Neuron (in vitro differentiated cells): ENCODE results near the gene TENM3.

Experiments
- H2AFZ ChIP-seq: one replicate; pipeline ENCODE4 v1.6.1; 2013; ENCODE audit warnings: low read depth, mild to moderate bottlenecking, inconsistent platforms, low read length, moderate library complexity
- H3K27me3 ChIP-seq: one replicate; pipeline ENCODE4 v1.6.1; 2013; ENCODE audit warnings: low read length; ENCODE audit not compliant: insufficient read depth
- H3K36me3 ChIP-seq: one replicate; pipeline ENCODE4 v1.6.1; 2013; ENCODE audit warnings: low read length; ENCODE audit not compliant: insufficient read depth
- H3K4me1 ChIP-seq: one replicate; pipeline ENCODE4 v1.6.1; 2013; ENCODE audit warnings: low read length; ENCODE audit not compliant: insufficient read depth
- H3K4me3 ChIP-seq: 2 replicates; pipeline ENCODE4 v1.5.1; 2013; ENCODE audit warnings: mild to moderate bottlenecking, low read length, moderate library complexity
- H3K9me3 ChIP-seq: one replicate; pipeline ENCODE4 v1.6.1; 2013; ENCODE audit warnings: low read length

The TENM3 gene

GRCh38 chr4:182620111-182620980 lies 377.1 kb downstream of the TENM3 start:
- peaks cover 15% of the 10 kb centered on the region for H3K4me1 ChIP-seq
- H3K36me3 ChIP-seq, result no peaks in the 10 kb centered on the region
- H3K27me3 ChIP-seq, result no peaks in the 10 kb centered on the region
- H3K4me3 ChIP-seq, result no peak overlapping the region
- no peak overlapping the region for H2AFZ ChIP-seq
- peaks cover 3% of the 10 kb centered on the region for H3K9me3 ChIP-seq

GRCh38 chr4:182624281-182624680 lies 381.1 kb downstream of the TENM3 start:
- Histone ChIP-seq H3K4me3 (no peak overlapping the region), H2AFZ (no peak overlapping the region), H3K4me1 (peaks cover 10% of the 10 kb centered on the region), H3K9me3 (peaks cover 3% of the 10 kb centered on the region), H3K36me3 (peaks cover 3% of the 10 kb centered on the region), H3K27me3 (no peaks in the 10 kb centered on the region)

- Histone ChIP-seq H2AFZ (no peak overlapping the region), H3K36me3 (peaks cover 3% of the 10 kb centered on the region), H3K4me1 (peaks cover under 1% of the 10 kb centered on the region), H3K4me3 (no peak overlapping the region), H3K9me3 (peaks cover 3% of the 10 kb centered on the region), H3K27me3 (no peaks in the 10 kb centered on the region)
Measured at GRCh38 chr4:182625193-182625592, 382.0 kb downstream of the TENM3 start.

GRCh38 chr4:182627996-182628395 lies 384.8 kb downstream of the TENM3 start:
- Histone ChIP-seq H3K4me3 (no peak overlapping the region), H3K4me1 (no peaks in the 10 kb centered on the region), H3K27me3 (no peaks in the 10 kb centered on the region), H2AFZ (no peak overlapping the region), H3K36me3 (peaks cover 8% of the 10 kb centered on the region), H3K9me3 (peaks cover 3% of the 10 kb centered on the region)

GRCh38 chr4:182628544-182628943 lies 385.3 kb downstream of the TENM3 start:
- H3K36me3 ChIP-seq, result peaks cover 13% of the 10 kb centered on the region
- no peaks in the 10 kb centered on the region for H3K27me3 ChIP-seq
- H3K9me3 ChIP-seq, result peaks cover 3% of the 10 kb centered on the region
- no peak overlapping the region for H2AFZ ChIP-seq
- no peaks in the 10 kb centered on the region for H3K4me1 ChIP-seq
- H3K4me3 ChIP-seq, result no peak overlapping the region

- H3K27me3 ChIP-seq, result no peaks in the 10 kb centered on the region
- no peaks in the 10 kb centered on the region for H3K4me1 ChIP-seq
- no peak overlapping the region for H2AFZ ChIP-seq
- H3K9me3 ChIP-seq, result peaks cover 3% of the 10 kb centered on the region
- peaks cover 13% of the 10 kb centered on the region for H3K36me3 ChIP-seq
- no peak overlapping the region for H3K4me3 ChIP-seq
Measured at GRCh38 chr4:182629096-182629495, 385.9 kb downstream of the TENM3 start.

GRCh38 chr4:182640491-182640890 lies 397.3 kb downstream of the TENM3 start:
- Histone ChIP-seq H3K36me3 (peaks cover 3% of the 10 kb centered on the region), H3K4me3 (no peak overlapping the region)

GRCh38 chr4:182640932-182641331 lies 397.7 kb downstream of the TENM3 start:
- H3K9me3 ChIP-seq, result peaks cover 6% of the 10 kb centered on the region
- no peaks in the 10 kb centered on the region for H3K27me3 ChIP-seq
- peaks cover 3% of the 10 kb centered on the region for H3K36me3 ChIP-seq

More at GRCh38 chr4:182640491-182640890, 397.3 kb downstream of the TENM3 start:
- no peak overlapping the region for H2AFZ ChIP-seq
- peaks cover 1% of the 10 kb centered on the region for H3K9me3 ChIP-seq
- no peaks in the 10 kb centered on the region for H3K27me3 ChIP-seq
- H3K4me1 ChIP-seq, result no peaks in the 10 kb centered on the region

GRCh38 chr4:182642831-182643230 lies 399.6 kb downstream of the TENM3 start:
- no peak overlapping the region for H2AFZ ChIP-seq
- H3K4me1 ChIP-seq, result no peaks in the 10 kb centered on the region
- no peak overlapping the region for H3K4me3 ChIP-seq
- H3K36me3 ChIP-seq, result peaks cover 3% of the 10 kb centered on the region
- peaks cover 6% of the 10 kb centered on the region for H3K9me3 ChIP-seq
- H3K27me3 ChIP-seq, result no peaks in the 10 kb centered on the region

More at GRCh38 chr4:182640932-182641331, 397.7 kb downstream of the TENM3 start:
- H2AFZ ChIP-seq, result no peak overlapping the region
- H3K4me1 ChIP-seq, result no peaks in the 10 kb centered on the region
- no peak overlapping the region for H3K4me3 ChIP-seq

- Histone ChIP-seq H3K4me1 (no peaks in the 10 kb centered on the region), H3K36me3 (peaks cover 3% of the 10 kb centered on the region), H3K4me3 (no peak overlapping the region), H3K27me3 (no peaks in the 10 kb centered on the region), H3K9me3 (peaks cover 6% of the 10 kb centered on the region), H2AFZ (no peak overlapping the region)
Measured at GRCh38 chr4:182643801-182644682, 400.8 kb downstream of the TENM3 start.

GRCh38 chr4:182644683-182645050 lies 401.5 kb downstream of the TENM3 start:
- no peaks in the 10 kb centered on the region for H3K4me1 ChIP-seq
- H3K36me3 ChIP-seq, result peaks cover 3% of the 10 kb centered on the region
- no peak overlapping the region for H2AFZ ChIP-seq
- peaks cover 8% of the 10 kb centered on the region for H3K9me3 ChIP-seq
- H3K4me3 ChIP-seq, result no peak overlapping the region
- H3K27me3 ChIP-seq, result no peaks in the 10 kb centered on the region

- peaks cover 10% of the 10 kb centered on the region for H3K9me3 ChIP-seq
- H3K27me3 ChIP-seq, result no peaks in the 10 kb centered on the region
- H3K36me3 ChIP-seq, result peaks cover 3% of the 10 kb centered on the region
- no peaks in the 10 kb centered on the region for H3K4me1 ChIP-seq
- no peak overlapping the region for H2AFZ ChIP-seq
- no peak overlapping the region for H3K4me3 ChIP-seq
Measured at GRCh38 chr4:182645511-182645910, 402.3 kb downstream of the TENM3 start.

GRCh38 chr4:182647646-182648300 lies 404.6 kb downstream of the TENM3 start:
- H3K4me1 ChIP-seq, result no peaks in the 10 kb centered on the region
- H2AFZ ChIP-seq, result no peak overlapping the region
- H3K9me3 ChIP-seq, result peaks cover 10% of the 10 kb centered on the region
- H3K27me3 ChIP-seq, result no peaks in the 10 kb centered on the region
- H3K4me3 ChIP-seq, result no peak overlapping the region
- H3K36me3 ChIP-seq, result peaks cover 3% of the 10 kb centered on the region
